Lower lobe of right lung (tissue), 2 donors: ENCODE data around the gene MCOLN1. TPM values are rescaled to one million over a fixed set of nuclear protein-coding genes. Genes with fewer than 3 reads are reported as not detected.
"Not testable (repeated sequence)": the region's sequence is repeated elsewhere in the genome, so short reads cannot be mapped to it uniquely, and the experiment has no call there.

Source experiments
- ATAC-seq, 2 donors: fragments of 200-7000 bp; cut with Tn5 transposase; one replicate each; pipeline ENCODE4 v1.9.1; 2020 to 2022; ENCODE audit warnings: mild to moderate bottlenecking in 2 of 2, moderate library complexity in 2 of 2
- DNase-seq: peaks from one replicate; pipeline ENCODE4 v3.0.0-alpha.2; 2020
- H3K27ac ChIP-seq: fragments of 200-600 bp; one replicate; pipeline ENCODE4 v1.8.0; 2022
- H3K27me3 ChIP-seq: fragments of 200-600 bp; one replicate; pipeline ENCODE4 v1.8.0; 2022; ENCODE audit warnings: low read depth
- H3K36me3 ChIP-seq: fragments of 200-600 bp; one replicate; pipeline ENCODE4 v1.8.0; 2022; ENCODE audit warnings: mild to moderate bottlenecking
- H3K4me1 ChIP-seq: fragments of 200-600 bp; one replicate; pipeline ENCODE4 v1.8.0; 2022
- H3K4me3 ChIP-seq: fragments of 200-600 bp; one replicate; pipeline ENCODE4 v1.8.0; 2022; ENCODE audit warnings: mild to moderate bottlenecking
- H3K9me3 ChIP-seq: fragments of 200-600 bp; one replicate; pipeline ENCODE4 v1.8.0; 2022
- intact Hi-C: fragments of 100-400 bp; cut with DNase I; formaldehyde crosslinking; loops from one replicate; pipeline ENCODE4 v1.11.0; 2022
- total RNA-seq: library from RNA; stranded (reverse); fragmentation: NEBNext Ultra II Directional; extraction: Animal tissue kit (Norgen Biotek cat#: 25700); gene quantifications from one replicate; pipeline ENCODE4 v1.2.1, GENCODE V29; 2021
- TF ChIP-seq, protein P1 (sequence below): fragments of 200-600 bp; IDR thresholded peaks from one replicate; pipeline ENCODE4 v1.8.0; 2022; ENCODE audit warnings: antibody characterized with exemption, mild to moderate bottlenecking
- donor health status: DM: no; HTN: yes; CAD: no; lungs with severe emphysema.

MCOLN1 gene
- total RNA-seq, 1 donor from 2014 or later, result 79.0 TPM

DNA sequence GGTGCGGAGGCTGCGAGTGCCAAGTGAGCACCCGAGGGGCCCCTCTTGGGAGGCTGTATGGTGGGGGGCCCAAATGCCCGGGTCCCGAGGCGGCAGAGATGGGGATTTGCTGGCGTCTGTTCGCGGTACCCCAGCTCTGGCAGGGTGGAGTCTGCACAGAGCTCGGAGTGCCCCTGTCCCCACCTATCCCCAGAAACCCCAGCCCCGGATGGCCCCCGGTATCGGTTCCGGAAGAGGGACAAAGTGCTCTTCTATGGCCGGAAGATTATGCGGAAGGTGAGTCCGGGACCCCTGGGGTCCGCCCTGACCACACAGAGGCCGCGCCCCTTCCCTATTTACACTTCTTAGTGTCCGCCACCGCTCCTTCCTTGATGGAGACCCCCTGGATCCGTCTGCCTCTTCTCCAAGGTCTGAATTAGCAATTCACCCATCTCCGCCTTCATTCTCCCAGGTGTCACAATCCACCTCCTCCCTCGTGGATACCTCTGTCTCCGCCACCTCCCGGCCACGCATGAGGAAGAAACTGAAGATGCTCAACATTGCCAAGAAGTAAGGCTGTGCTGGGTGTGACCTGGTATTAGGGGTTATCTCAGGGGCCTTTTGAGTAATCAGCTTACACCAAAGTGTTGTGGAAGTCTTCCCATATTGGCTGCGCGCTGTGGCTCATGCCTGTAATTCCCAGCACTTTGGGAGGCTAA, 13.7 kb downstream of the MCOLN1 start:
- Histone ChIP-seq H3K4me1 (peaks cover 14% of the 10 kb centered on the region), H3K36me3 (peaks cover 53% of the 10 kb centered on the region), H3K27me3 (no peaks in the 10 kb centered on the region), H3K9me3 (no peaks in the 10 kb centered on the region), H3K27ac (peak overlapping the region; percentile 87), H3K4me3 (peak overlapping the region; percentile 98)
- ATAC-seq (no peak), DNase-seq (peak; percentile 59)
- intact Hi-C loops, result no loop called here
- TF ChIP-seq, protein P1, sequence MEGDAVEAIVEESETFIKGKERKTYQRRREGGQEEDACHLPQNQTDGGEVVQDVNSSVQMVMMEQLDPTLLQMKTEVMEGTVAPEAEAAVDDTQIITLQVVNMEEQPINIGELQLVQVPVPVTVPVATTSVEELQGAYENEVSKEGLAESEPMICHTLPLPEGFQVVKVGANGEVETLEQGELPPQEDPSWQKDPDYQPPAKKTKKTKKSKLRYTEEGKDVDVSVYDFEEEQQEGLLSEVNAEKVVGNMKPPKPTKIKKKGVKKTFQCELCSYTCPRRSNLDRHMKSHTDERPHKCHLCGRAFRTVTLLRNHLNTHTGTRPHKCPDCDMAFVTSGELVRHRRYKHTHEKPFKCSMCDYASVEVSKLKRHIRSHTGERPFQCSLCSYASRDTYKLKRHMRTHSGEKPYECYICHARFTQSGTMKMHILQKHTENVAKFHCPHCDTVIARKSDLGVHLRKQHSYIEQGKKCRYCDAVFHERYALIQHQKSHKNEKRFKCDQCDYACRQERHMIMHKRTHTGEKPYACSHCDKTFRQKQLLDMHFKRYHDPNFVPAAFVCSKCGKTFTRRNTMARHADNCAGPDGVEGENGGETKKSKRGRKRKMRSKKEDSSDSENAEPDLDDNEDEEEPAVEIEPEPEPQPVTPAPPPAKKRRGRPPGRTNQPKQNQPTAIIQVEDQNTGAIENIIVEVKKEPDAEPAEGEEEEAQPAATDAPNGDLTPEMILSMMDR, result no peak

DNA sequence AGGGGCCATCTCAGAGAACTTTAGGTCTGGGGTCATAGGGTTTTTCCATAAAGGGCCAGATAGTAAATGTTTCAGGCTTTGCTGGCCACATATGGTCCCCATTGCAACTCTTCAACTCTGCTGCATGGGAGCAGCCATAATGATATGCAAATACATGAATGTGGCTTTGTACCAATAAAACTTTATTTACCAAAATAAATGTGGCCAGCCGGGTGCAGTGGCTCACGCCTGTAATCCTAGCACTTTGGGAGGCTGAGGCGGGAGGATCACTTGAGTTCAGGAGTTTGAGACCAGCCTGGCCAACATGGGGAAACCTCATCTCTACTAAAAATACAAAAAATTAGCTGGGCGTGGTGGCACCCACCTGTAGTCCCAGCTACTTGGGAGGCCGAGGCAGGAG, 16.6 kb downstream of the MCOLN1 start:
- H3K27ac ChIP-seq, H3K27me3 ChIP-seq, ATAC-seq, H3K4me3 ChIP-seq, intact Hi-C loops, DNase-seq, H3K9me3 ChIP-seq: not testable (repeated sequence)
- H3K36me3 ChIP-seq, result peaks cover 73% of the 10 kb centered on the region
- peaks cover 14% of the 10 kb centered on the region for H3K4me1 ChIP-seq

DNA sequence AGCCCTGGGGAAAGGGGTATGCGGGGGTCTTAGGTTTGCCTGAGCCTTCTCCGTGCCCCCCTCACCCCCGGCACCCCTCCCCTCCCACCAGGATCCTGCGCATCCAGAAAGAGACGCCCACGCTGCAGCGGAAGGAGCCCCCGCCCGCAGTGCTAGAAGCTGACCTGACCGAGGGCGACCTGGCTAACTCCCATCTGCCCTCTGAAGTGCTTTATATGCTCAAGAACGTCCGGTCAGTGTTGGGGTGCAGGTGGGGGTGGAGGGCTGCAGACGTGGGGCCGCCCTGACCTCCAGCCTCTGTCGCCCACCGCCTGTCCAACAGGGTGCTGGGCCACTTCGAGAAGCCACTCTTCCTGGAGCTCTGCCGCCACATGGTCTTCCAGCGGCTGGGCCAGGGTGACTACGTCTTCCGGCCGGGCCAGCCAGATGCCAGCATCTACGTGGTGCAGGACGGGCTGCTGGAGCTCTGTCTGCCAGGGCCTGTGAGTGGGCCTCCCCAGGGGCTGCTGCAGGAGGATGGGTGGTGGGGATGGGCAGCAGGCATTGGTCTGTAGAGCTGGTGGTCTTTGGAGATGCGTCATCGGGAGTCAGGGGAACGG, 17.5 kb downstream of the MCOLN1 start:
- Histone ChIP-seq H3K9me3 (no peaks in the 10 kb centered on the region), H3K36me3 (peaks cover 80% of the 10 kb centered on the region), H3K27ac (no peak overlapping the region), H3K27me3 (no peaks in the 10 kb centered on the region), H3K4me3 (no peak overlapping the region), H3K4me1 (peaks cover 14% of the 10 kb centered on the region)
- ATAC-seq (no peak), DNase-seq (no peak)
- TF ChIP-seq, protein P1, result no peak
- intact Hi-C loops, result no loop called here

- intact Hi-C loops, result no loop called here
- Histone ChIP-seq H3K27ac (no peak overlapping the region), H3K4me3 (peak overlapping the region; percentile 3), H3K9me3 (no peaks in the 10 kb centered on the region), H3K27me3 (no peaks in the 10 kb centered on the region), H3K36me3 (peaks cover 90% of the 10 kb centered on the region), H3K4me1 (peaks cover 22% of the 10 kb centered on the region)
- TF ChIP-seq, protein P1, result no peak
- DNase-seq (peak; percentile 61), ATAC-seq (peak; percentile 13 to 51)
Observed at GRCh38 chr19:7540761-7541474, 18.5 kb downstream of the MCOLN1 start.

DNA sequence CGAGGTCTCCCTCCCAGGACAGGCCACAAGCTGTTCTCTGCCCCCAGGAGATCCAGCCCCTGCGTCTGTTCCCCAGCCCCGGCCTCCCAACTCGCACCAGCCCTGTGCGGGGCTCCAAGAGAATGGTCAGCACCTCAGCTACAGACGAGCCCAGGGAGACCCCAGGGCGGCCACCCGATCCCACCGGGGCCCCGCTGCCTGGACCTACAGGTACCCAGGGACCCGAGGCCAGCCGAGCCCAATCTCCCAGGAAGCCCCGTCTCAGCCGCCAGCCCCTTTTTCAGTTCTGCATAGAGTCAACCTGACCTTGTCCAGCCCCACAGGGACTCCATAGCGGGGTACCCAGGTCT, 19.0 kb downstream of the MCOLN1 start:
- Histone ChIP-seq H3K9me3 (no peaks in the 10 kb centered on the region), H3K27ac (no peak overlapping the region), H3K36me3 (peaks cover 95% of the 10 kb centered on the region), H3K27me3 (no peaks in the 10 kb centered on the region), H3K4me3 (peak overlapping the region; percentile 3), H3K4me1 (peaks cover 16% of the 10 kb centered on the region)
- intact Hi-C loops, result no loop called here
- TF ChIP-seq, protein P1, result no peak
- ATAC-seq (no peak), DNase-seq (peak; percentile 45)
